SJCRH30 (cell line): ENCODE results near the gene TMEM38A. TPM values are rescaled to one million over a fixed set of nuclear protein-coding genes. Genes with fewer than 3 reads are reported as not detected.
"Not testable (repeated sequence)": the region's sequence is repeated elsewhere in the genome, so short reads cannot be mapped to it uniquely, and the experiment has no call there.

Experiments used
- DNase-seq, 2 experiments: peaks; one replicate each; pipeline ENCODE4 v3.0.0-alpha.2; 2015 to 2020
- H3K27ac ChIP-seq: fragments of 250-450 bp; sonication (Bioruptor Pico); 2 replicates; pipeline ENCODE4 v1.5.1; 2020; ENCODE audit warnings: mild to moderate bottlenecking, moderate library complexity
- H3K27me3 ChIP-seq: fragments of 250-450 bp; sonication (Bioruptor Pico); 2 replicates; pipeline ENCODE4 v1.5.1; 2020; ENCODE audit warnings: mild to moderate bottlenecking, moderate library complexity
- H3K36me3 ChIP-seq: fragments of 250-450 bp; sonication (Bioruptor Pico); 2 replicates; pipeline ENCODE4 v1.5.1; 2020; ENCODE audit warnings: mild to moderate bottlenecking, moderate library complexity
- H3K4me1 ChIP-seq: fragments of 250-450 bp; sonication (Bioruptor Pico); 2 replicates; pipeline ENCODE4 v1.5.1; 2020; ENCODE audit warnings: mild to moderate bottlenecking, moderate library complexity
- H3K4me3 ChIP-seq: fragments of 250-450 bp; sonication (Bioruptor Pico); 2 replicates; pipeline ENCODE4 v1.5.1; 2020; ENCODE audit warnings: mild to moderate bottlenecking, moderate library complexity
- H3K9me3 ChIP-seq: fragments of 250-450 bp; sonication (Bioruptor Pico); replicated peaks from 2 replicates; pipeline ENCODE4 v1.5.1; 2020; ENCODE audit warnings: mild to moderate bottlenecking, moderate library complexity
- total RNA-seq: library from RNA; depleted of rRNA; stranded (reverse); fragments of >200 nt; shearing (Covaris generic); gene quantifications from 2 replicates; pipeline ENCODE4 v1.2.3, GENCODE V29; 2014

The TMEM38A gene
- total RNA-seq, 1 experiment from 2014 or later, result 12.1 TPM

GRCh38 chr19:16676101-16676798 lies 15.3 kb downstream of the TMEM38A start:
- Histone ChIP-seq H3K4me3 (no peak overlapping the region), H3K36me3 (peaks cover 10% of the 10 kb centered on the region), H3K4me1 (peaks cover 9% of the 10 kb centered on the region), H3K27ac (no peak overlapping the region), H3K9me3 (no peaks in the 10 kb centered on the region), H3K27me3 (no peaks in the 10 kb centered on the region)
- no peak for DNase-seq

- Histone ChIP-seq H3K9me3 (no peaks in the 10 kb centered on the region), H3K4me3 (no peak overlapping the region), H3K27me3 (no peaks in the 10 kb centered on the region), H3K4me1 (peaks cover 2% of the 10 kb centered on the region), H3K27ac (no peak overlapping the region), H3K36me3 (peaks cover 18% of the 10 kb centered on the region)
- no peak for DNase-seq
These were observed 16.1 kb downstream of the TMEM38A start for GRCh38 chr19:16677055-16677454.

GRCh38 chr19:16678498-16678897 lies 17.6 kb downstream of the TMEM38A start:
- no peak overlapping the region for H3K4me3 ChIP-seq
- H3K27ac ChIP-seq, result no peak overlapping the region
- no peak for DNase-seq
- no peaks in the 10 kb centered on the region for H3K4me1 ChIP-seq
- no peaks in the 10 kb centered on the region for H3K9me3 ChIP-seq
- H3K27me3 ChIP-seq, result no peaks in the 10 kb centered on the region
- peaks cover 19% of the 10 kb centered on the region for H3K36me3 ChIP-seq

GRCh38 chr19:16679811-16680210 lies 18.9 kb downstream of the TMEM38A start:
- H3K36me3 ChIP-seq, result peaks cover 19% of the 10 kb centered on the region
- no peak for DNase-seq
- no peaks in the 10 kb centered on the region for H3K9me3 ChIP-seq
- H3K27ac ChIP-seq, result no peak overlapping the region
- H3K4me1 ChIP-seq, result no peaks in the 10 kb centered on the region
- no peaks in the 10 kb centered on the region for H3K27me3 ChIP-seq
- H3K4me3 ChIP-seq, result no peak overlapping the region

GRCh38 chr19:16682539-16682938 lies 21.6 kb downstream of the TMEM38A start:
- Histone ChIP-seq H3K9me3 (no peaks in the 10 kb centered on the region), H3K36me3 (peaks cover 19% of the 10 kb centered on the region), H3K4me1 (no peaks in the 10 kb centered on the region), H3K27ac (no peak overlapping the region), H3K4me3 (no peak overlapping the region), H3K27me3 (no peaks in the 10 kb centered on the region)
- DNase-seq, result no peak

- no peaks in the 10 kb centered on the region for H3K27me3 ChIP-seq
- peaks cover 19% of the 10 kb centered on the region for H3K36me3 ChIP-seq
- DNase-seq, result no peak
- H3K27ac ChIP-seq, result no peak overlapping the region
- no peak overlapping the region for H3K4me3 ChIP-seq
- no peaks in the 10 kb centered on the region for H3K4me1 ChIP-seq
- H3K9me3 ChIP-seq, result no peaks in the 10 kb centered on the region
These were observed 23.3 kb downstream of the TMEM38A start for GRCh38 chr19:16684216-16684615.

- H3K27me3 ChIP-seq, result no peaks in the 10 kb centered on the region
- DNase-seq, result no peak
- no peaks in the 10 kb centered on the region for H3K4me1 ChIP-seq
- no peak overlapping the region for H3K27ac ChIP-seq
- H3K4me3 ChIP-seq, result no peak overlapping the region
- H3K9me3 ChIP-seq, result no peaks in the 10 kb centered on the region
- no peaks in the 10 kb centered on the region for H3K36me3 ChIP-seq
These were observed 27.1 kb downstream of the TMEM38A start for GRCh38 chr19:16688084-16688483.

- peak; percentile 28 to 57 for DNase-seq
- Histone ChIP-seq H3K9me3 (no peaks in the 10 kb centered on the region), H3K4me1 (no peaks in the 10 kb centered on the region), H3K36me3 (no peaks in the 10 kb centered on the region), H3K4me3 (no peak overlapping the region), H3K27me3 (no peaks in the 10 kb centered on the region), H3K27ac (no peak overlapping the region)
These were observed 38.0 kb downstream of the TMEM38A start for GRCh38 chr19:16698914-16699313.

- H3K36me3 ChIP-seq, result no peaks in the 10 kb centered on the region
- H3K9me3 ChIP-seq, result no peaks in the 10 kb centered on the region
- DNase-seq, result peak; percentile 17 to 60
- no peak overlapping the region for H3K4me3 ChIP-seq
- H3K27ac ChIP-seq, result no peak overlapping the region
- no peaks in the 10 kb centered on the region for H3K27me3 ChIP-seq
- H3K4me1 ChIP-seq, result no peaks in the 10 kb centered on the region
These were observed 41.2 kb downstream of the TMEM38A start for GRCh38 chr19:16702123-16702522.

GRCh38 chr19:16703677-16704076 lies 42.7 kb downstream of the TMEM38A start:
- H3K4me3 ChIP-seq, result no peak overlapping the region
- H3K27ac ChIP-seq, result no peak overlapping the region
- DNase-seq, result no peak
- no peaks in the 10 kb centered on the region for H3K27me3 ChIP-seq
- no peaks in the 10 kb centered on the region for H3K9me3 ChIP-seq
- H3K4me1 ChIP-seq, result no peaks in the 10 kb centered on the region
- no peaks in the 10 kb centered on the region for H3K36me3 ChIP-seq

GRCh38 chr19:16710870-16711269 lies 49.9 kb downstream of the TMEM38A start:
- H3K4me3 ChIP-seq, H3K27me3 ChIP-seq, H3K9me3 ChIP-seq, H3K27ac ChIP-seq, H3K36me3 ChIP-seq, H3K4me1 ChIP-seq, DNase-seq: not testable (repeated sequence)

- H3K4me1 ChIP-seq, H3K9me3 ChIP-seq, H3K27me3 ChIP-seq, DNase-seq, H3K36me3 ChIP-seq, H3K27ac ChIP-seq, H3K4me3 ChIP-seq: not testable (repeated sequence)
These were observed 51.4 kb downstream of the TMEM38A start for GRCh38 chr19:16712295-16712694.

GRCh38 chr19:16714702-16715287 lies 53.9 kb downstream of the TMEM38A start:
- DNase-seq, result peak; percentile 69 to 87
- no peaks in the 10 kb centered on the region for H3K36me3 ChIP-seq
- H3K4me1 ChIP-seq, result peaks cover 5% of the 10 kb centered on the region; the same call in 1 of the 2 replicates
- H3K4me3 ChIP-seq, result no peak overlapping the region
- H3K9me3 ChIP-seq, result no peaks in the 10 kb centered on the region
- no peaks in the 10 kb centered on the region for H3K27me3 ChIP-seq
- H3K27ac ChIP-seq, result no peak overlapping the region

GRCh38 chr19:16715611-16716010 lies 54.7 kb downstream of the TMEM38A start:
- Histone ChIP-seq H3K4me3 (no peak overlapping the region), H3K27ac (no peak overlapping the region), H3K27me3 (no peaks in the 10 kb centered on the region), H3K9me3 (no peaks in the 10 kb centered on the region), H3K4me1 (peaks cover 5% of the 10 kb centered on the region; the same call in 1 of the 2 replicates), H3K36me3 (no peaks in the 10 kb centered on the region)
- DNase-seq, result no peak

- H3K9me3 ChIP-seq, result peaks cover 4% of the 10 kb centered on the region; the same call in 1 of the 2 replicates
- peaks cover 5% of the 10 kb centered on the region; the same call in 1 of the 2 replicates for H3K4me1 ChIP-seq
- H3K27me3 ChIP-seq, result no peaks in the 10 kb centered on the region
- no peaks in the 10 kb centered on the region for H3K36me3 ChIP-seq
- H3K27ac ChIP-seq, result no peak overlapping the region
- DNase-seq, result no peak
- H3K4me3 ChIP-seq, result no peak overlapping the region
These were observed 60.1 kb downstream of the TMEM38A start for GRCh38 chr19:16721051-16721450.

- Histone ChIP-seq H3K27ac (no peak overlapping the region), H3K9me3 (peaks cover 4% of the 10 kb centered on the region; the same call in 1 of the 2 replicates), H3K36me3 (no peaks in the 10 kb centered on the region), H3K4me3 (no peak overlapping the region), H3K4me1 (peaks cover 5% of the 10 kb centered on the region; the same call in 1 of the 2 replicates), H3K27me3 (no peaks in the 10 kb centered on the region)
- DNase-seq, result no peak
These were observed 61.7 kb downstream of the TMEM38A start for GRCh38 chr19:16722591-16722990.
